ENCODE measurements around the gene ADD1. TPM values are rescaled to one million over a fixed set of nuclear protein-coding genes. Genes with fewer than 3 reads are reported as not detected.

Gene ADD1
- total and polyA plus RNA-seq, 2 donors (not counting 1 experiment from before 2014, with no cell fraction given): 164 to 171 TPM

DNA sequence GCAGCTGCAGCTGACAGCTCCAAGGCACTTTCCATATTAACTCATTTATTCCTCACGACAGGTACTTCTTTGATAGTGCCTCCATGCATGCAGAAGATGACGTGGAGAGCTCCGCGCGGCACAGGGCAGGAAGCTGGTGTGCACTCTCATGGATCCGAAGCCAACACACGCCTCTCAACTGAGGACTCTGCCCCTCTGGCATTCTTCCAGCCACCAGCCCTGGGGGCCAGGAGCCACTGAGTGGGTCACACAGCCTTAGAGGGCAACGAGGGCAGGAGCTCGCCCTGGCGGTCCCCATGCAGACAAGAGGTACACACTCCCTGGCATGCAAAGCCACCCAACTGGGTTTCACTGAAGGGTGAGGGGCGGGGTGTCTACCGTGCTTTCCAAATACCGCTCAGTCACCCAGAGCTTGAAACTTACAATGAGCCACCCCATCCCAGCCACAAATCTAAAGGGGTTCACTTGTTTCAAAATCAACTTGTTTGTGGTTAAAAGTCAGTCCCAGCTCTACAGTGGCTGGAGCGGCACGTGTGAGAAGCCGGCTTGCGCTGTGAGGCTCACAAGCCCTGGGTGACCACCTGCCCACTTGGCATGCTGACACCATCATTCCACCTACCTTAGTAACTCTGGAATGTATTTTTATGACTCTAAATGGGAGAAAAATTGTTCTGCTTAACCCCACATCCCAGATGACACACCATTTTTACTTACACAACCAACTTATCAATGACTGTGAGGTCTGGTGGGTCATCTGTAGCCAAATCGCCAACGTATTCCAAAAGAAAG, 103.4 kb downstream of the ADD1 start:
- peak in 1 of 2 donors; percentile 66 for DNase-seq (ENCODE audit: low read depth in 2 of 2)
- Histone ChIP-seq H3K79me2 (ENCODE audit: control insufficient read depth, insufficient read depth, low read length) (no peaks in the 10 kb centered on the region), H3K4me3 (replicated peaks in 1 of 4; ENCODE audit: control extremely low read depth in 1 of 4, insufficient read depth in 1 of 4, low read depth in 3 of 4, low read length in 4 of 4) (no peak overlapping the region), H4K20me1 (ENCODE audit: control insufficient read depth, extremely low read depth, insufficient read depth, low read length) (no peaks in the 10 kb centered on the region), H3K36me3 (ENCODE audit: control insufficient read depth, insufficient read depth, low read length) (peaks cover 40% of the 10 kb centered on the region), H3K4me1 (ENCODE audit: control insufficient read depth, extremely low read depth, insufficient read depth, low read length) (no peaks in the 10 kb centered on the region), H3K27me3 (ENCODE audit: control insufficient read depth, insufficient read depth, low read length) (no peaks in the 10 kb centered on the region), H3K4me2 (ENCODE audit: extremely low read depth, insufficient read depth, low read length) (no peak overlapping the region), H3K9ac (ENCODE audit: insufficient read depth, low read length) (no peak overlapping the region), H2AFZ (ENCODE audit: low read length) (no peak overlapping the region), H3K27ac (ENCODE audit: insufficient read depth, low read length) (no peak overlapping the region), H3K9me3 (ENCODE audit: control insufficient read depth, insufficient read depth, low read depth, low read length) (no peaks in the 10 kb centered on the region)
- TF ChIP-seq, protein P1, sequence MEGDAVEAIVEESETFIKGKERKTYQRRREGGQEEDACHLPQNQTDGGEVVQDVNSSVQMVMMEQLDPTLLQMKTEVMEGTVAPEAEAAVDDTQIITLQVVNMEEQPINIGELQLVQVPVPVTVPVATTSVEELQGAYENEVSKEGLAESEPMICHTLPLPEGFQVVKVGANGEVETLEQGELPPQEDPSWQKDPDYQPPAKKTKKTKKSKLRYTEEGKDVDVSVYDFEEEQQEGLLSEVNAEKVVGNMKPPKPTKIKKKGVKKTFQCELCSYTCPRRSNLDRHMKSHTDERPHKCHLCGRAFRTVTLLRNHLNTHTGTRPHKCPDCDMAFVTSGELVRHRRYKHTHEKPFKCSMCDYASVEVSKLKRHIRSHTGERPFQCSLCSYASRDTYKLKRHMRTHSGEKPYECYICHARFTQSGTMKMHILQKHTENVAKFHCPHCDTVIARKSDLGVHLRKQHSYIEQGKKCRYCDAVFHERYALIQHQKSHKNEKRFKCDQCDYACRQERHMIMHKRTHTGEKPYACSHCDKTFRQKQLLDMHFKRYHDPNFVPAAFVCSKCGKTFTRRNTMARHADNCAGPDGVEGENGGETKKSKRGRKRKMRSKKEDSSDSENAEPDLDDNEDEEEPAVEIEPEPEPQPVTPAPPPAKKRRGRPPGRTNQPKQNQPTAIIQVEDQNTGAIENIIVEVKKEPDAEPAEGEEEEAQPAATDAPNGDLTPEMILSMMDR (conservative IDR thresholded peaks at IDR 0.05 in 1 of 2, IDR thresholded peaks at IDR 0.05 in 1 of 2; ENCODE audit: low read depth in 1 of 2, low read length in 2 of 2): no peak
- no peak for TF ChIP-seq EZH2 (IDR thresholded peaks at IDR 0.05; ENCODE audit: low read length, missing control alignments)

DNA sequence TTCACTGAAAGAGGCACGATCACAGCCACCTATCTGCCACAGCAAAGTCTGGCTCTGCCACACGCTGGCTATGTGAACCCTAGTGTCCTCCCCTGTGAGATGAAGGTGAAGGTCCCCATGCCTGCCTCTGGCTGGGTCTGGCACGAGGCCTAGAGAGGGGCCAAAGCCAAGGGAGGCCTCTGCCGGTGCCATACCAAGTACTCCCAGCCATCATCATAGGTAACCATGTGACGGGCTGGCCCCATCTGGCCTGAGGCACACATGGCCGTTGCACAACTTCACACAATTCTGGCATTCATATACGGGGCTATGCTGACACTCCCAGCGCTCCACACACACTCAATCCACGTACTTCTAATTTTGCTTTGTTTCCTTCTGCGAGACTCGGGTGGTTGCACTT, 104.3 kb downstream of the ADD1 start:
- Histone ChIP-seq H2AFZ (ENCODE audit: low read length) (no peak overlapping the region), H3K27me3 (ENCODE audit: control insufficient read depth, insufficient read depth, low read length) (no peaks in the 10 kb centered on the region), H3K9ac (ENCODE audit: insufficient read depth, low read length) (no peak overlapping the region), H3K36me3 (ENCODE audit: control insufficient read depth, insufficient read depth, low read length) (peaks cover 37% of the 10 kb centered on the region), H4K20me1 (ENCODE audit: control insufficient read depth, extremely low read depth, insufficient read depth, low read length) (no peaks in the 10 kb centered on the region), H3K27ac (ENCODE audit: insufficient read depth, low read length) (no peak overlapping the region), H3K4me3 (replicated peaks in 1 of 4; ENCODE audit: control extremely low read depth in 1 of 4, insufficient read depth in 1 of 4, low read depth in 3 of 4, low read length in 4 of 4) (no peak overlapping the region), H3K9me3 (ENCODE audit: control insufficient read depth, insufficient read depth, low read depth, low read length) (no peaks in the 10 kb centered on the region), H3K79me2 (ENCODE audit: control insufficient read depth, insufficient read depth, low read length) (no peaks in the 10 kb centered on the region), H3K4me1 (ENCODE audit: control insufficient read depth, extremely low read depth, insufficient read depth, low read length) (no peaks in the 10 kb centered on the region), H3K4me2 (ENCODE audit: extremely low read depth, insufficient read depth, low read length) (no peak overlapping the region)
- no peak for TF ChIP-seq EZH2 (IDR thresholded peaks at IDR 0.05; ENCODE audit: low read length, missing control alignments)
- TF ChIP-seq, protein P1 (conservative IDR thresholded peaks at IDR 0.05 in 1 of 2, IDR thresholded peaks at IDR 0.05 in 1 of 2; ENCODE audit: low read depth in 1 of 2, low read length in 2 of 2): no peak
- DNase-seq (ENCODE audit: low read depth in 2 of 2): no peak

DNA sequence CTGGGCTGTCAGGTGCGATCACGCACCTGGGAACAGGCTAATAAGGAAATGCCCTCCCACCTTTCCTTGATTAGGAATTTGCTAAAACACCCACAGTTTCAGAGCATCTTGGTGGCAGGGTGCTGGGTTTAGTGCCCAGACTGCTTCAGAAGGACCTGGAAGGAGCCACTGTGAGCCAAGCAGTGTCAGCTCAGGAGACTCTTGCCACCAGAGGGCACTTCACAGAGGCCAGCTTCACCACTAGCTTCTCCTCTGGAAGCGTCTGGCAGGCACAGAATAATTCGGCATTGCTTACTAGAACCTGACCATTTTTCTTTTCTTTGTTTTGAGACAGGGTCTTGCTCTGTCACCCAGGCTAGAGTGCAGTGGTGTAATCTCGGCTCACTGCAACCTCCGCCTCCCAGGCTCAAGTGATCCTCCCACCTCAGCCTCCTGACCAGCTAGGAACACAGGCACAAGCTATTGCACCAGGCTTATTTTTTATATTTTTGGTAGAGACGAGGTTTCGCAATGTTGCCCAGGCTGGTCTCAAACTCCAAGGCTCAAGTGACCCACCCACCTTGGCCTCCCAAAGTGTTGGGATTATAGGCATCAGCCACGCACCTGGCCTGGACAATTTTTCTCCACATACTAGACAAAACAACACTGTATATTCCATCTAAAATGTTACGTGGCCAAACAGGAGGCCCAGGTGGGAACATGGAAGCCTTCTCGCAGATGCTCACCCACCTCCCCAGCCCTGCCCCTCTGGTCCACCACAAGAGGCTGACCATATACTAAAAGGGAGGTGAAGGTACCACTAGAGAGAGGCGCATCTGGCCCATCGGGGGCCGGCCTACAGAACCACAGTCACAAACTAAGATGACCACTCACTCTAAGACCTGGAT, 105.5 kb downstream of the ADD1 start:
- Histone ChIP-seq H3K27ac (ENCODE audit: insufficient read depth, low read length) (no peak overlapping the region), H3K36me3 (ENCODE audit: control insufficient read depth, insufficient read depth, low read length) (peaks cover 30% of the 10 kb centered on the region), H3K4me1 (ENCODE audit: control insufficient read depth, extremely low read depth, insufficient read depth, low read length) (no peaks in the 10 kb centered on the region), H4K20me1 (ENCODE audit: control insufficient read depth, extremely low read depth, insufficient read depth, low read length) (no peaks in the 10 kb centered on the region), H2AFZ (ENCODE audit: low read length) (no peak overlapping the region), H3K9me3 (ENCODE audit: control insufficient read depth, insufficient read depth, low read depth, low read length) (no peaks in the 10 kb centered on the region), H3K79me2 (ENCODE audit: control insufficient read depth, insufficient read depth, low read length) (no peaks in the 10 kb centered on the region), H3K9ac (ENCODE audit: insufficient read depth, low read length) (no peak overlapping the region), H3K27me3 (ENCODE audit: control insufficient read depth, insufficient read depth, low read length) (no peaks in the 10 kb centered on the region), H3K4me2 (ENCODE audit: extremely low read depth, insufficient read depth, low read length) (no peak overlapping the region), H3K4me3 (replicated peaks in 1 of 4; ENCODE audit: control extremely low read depth in 1 of 4, insufficient read depth in 1 of 4, low read depth in 3 of 4, low read length in 4 of 4) (no peak overlapping the region)
- DNase-seq (ENCODE audit: low read depth in 2 of 2): no peak
- TF ChIP-seq EZH2 (IDR thresholded peaks at IDR 0.05; ENCODE audit: low read length, missing control alignments): no peak
- TF ChIP-seq, protein P1 (conservative IDR thresholded peaks at IDR 0.05 in 1 of 2, IDR thresholded peaks at IDR 0.05 in 1 of 2; ENCODE audit: low read depth in 1 of 2, low read length in 2 of 2): peak; percentile 28 to 47

All from fibroblast of lung (primary cell).